ENCODE results near the gene TRAPPC5. TPM values are rescaled to one million over a fixed set of nuclear protein-coding genes. Genes with fewer than 3 reads are reported as not detected.
"Not testable (repeated sequence)": the region's sequence is repeated elsewhere in the genome, so short reads cannot be mapped to it uniquely, and the experiment has no call there.

TRAPPC5 gene
- total and polyA plus RNA-seq, 4 donors: 29.8 to 224 (median 125) TPM

- 92 to 94% methylated on average over 27 of the region's 27 CpGs for WGBS, 2 donors
- Histone ChIP-seq H3K27ac (ENCODE audit: low read depth in 1 of 2, low read length in 1 of 2) (no peak overlapping the region), H3K4me3 (no peak overlapping the region), H3K36me3 (ENCODE audit: control insufficient read depth in 4 of 4, insufficient read depth in 4 of 4, low read length in 4 of 4) (peaks cover 0 to 21% (median 3%) of the 10 kb centered on the region in 4 donors), H3K27me3 (ENCODE audit: control insufficient read depth in 3 of 3, insufficient read depth in 3 of 3, low read length in 2 of 3) (no peaks in the 10 kb centered on the region), H3K4me1 (ENCODE audit: control insufficient read depth in 5 of 5, insufficient read depth in 5 of 5, low read length in 5 of 5) (peaks cover 0 to 12% (median 0%) of the 10 kb centered on the region in 5 donors), H3K9me3 (ENCODE audit: control insufficient read depth in 4 of 4, insufficient read depth in 3 of 4, low read length in 3 of 4) (peaks cover 0 to 2% (median 0%) of the 10 kb centered on the region in 4 donors), H3K9ac (ENCODE audit: insufficient read depth in 1 of 2, low read length in 2 of 2) (no peak overlapping the region)
- ATAC-seq (ENCODE audit: insufficient read depth, low FRiP score) (no peak), DNase-seq (no peak)
- TF ChIP-seq, protein P1, sequence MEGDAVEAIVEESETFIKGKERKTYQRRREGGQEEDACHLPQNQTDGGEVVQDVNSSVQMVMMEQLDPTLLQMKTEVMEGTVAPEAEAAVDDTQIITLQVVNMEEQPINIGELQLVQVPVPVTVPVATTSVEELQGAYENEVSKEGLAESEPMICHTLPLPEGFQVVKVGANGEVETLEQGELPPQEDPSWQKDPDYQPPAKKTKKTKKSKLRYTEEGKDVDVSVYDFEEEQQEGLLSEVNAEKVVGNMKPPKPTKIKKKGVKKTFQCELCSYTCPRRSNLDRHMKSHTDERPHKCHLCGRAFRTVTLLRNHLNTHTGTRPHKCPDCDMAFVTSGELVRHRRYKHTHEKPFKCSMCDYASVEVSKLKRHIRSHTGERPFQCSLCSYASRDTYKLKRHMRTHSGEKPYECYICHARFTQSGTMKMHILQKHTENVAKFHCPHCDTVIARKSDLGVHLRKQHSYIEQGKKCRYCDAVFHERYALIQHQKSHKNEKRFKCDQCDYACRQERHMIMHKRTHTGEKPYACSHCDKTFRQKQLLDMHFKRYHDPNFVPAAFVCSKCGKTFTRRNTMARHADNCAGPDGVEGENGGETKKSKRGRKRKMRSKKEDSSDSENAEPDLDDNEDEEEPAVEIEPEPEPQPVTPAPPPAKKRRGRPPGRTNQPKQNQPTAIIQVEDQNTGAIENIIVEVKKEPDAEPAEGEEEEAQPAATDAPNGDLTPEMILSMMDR (IDR thresholded peaks at IDR 0.05; ENCODE audit: control extremely low read depth, extremely low read depth): no peak
Observed at GRCh38 chr19:7642295-7643030, 38.2 kb upstream of the TRAPPC5 start.

GRCh38 chr19:7643031-7643415 lies 37.6 kb upstream of the TRAPPC5 start:
- DNase-seq (no peak), ATAC-seq (ENCODE audit: insufficient read depth, low FRiP score) (no peak)
- Histone ChIP-seq H3K27me3 (ENCODE audit: control insufficient read depth in 3 of 3, insufficient read depth in 3 of 3, low read length in 2 of 3) (no peaks in the 10 kb centered on the region), H3K36me3 (ENCODE audit: control insufficient read depth in 4 of 4, insufficient read depth in 4 of 4, low read length in 4 of 4) (peaks cover 0 to 24% (median 3%) of the 10 kb centered on the region in 4 donors), H3K9ac (ENCODE audit: insufficient read depth in 1 of 2, low read length in 2 of 2) (no peak overlapping the region), H3K4me3 (no peak overlapping the region), H3K4me1 (ENCODE audit: control insufficient read depth in 5 of 5, insufficient read depth in 5 of 5, low read length in 5 of 5) (peaks cover 0 to 12% (median 0%) of the 10 kb centered on the region in 5 donors), H3K27ac (ENCODE audit: low read depth in 1 of 2, low read length in 1 of 2) (no peak overlapping the region), H3K9me3 (ENCODE audit: control insufficient read depth in 4 of 4, insufficient read depth in 3 of 4, low read length in 3 of 4) (peaks cover 0 to 2% (median 0%) of the 10 kb centered on the region in 4 donors)
- TF ChIP-seq, protein P1 (IDR thresholded peaks at IDR 0.05; ENCODE audit: control extremely low read depth, extremely low read depth): no peak
- WGBS, 2 donors: 93 to 97% methylated on average over 8 of the region's 8 CpGs

- not testable (repeated sequence) for DNase-seq; H3K9ac ChIP-seq (ENCODE audit: insufficient read depth in 1 of 2, low read length in 2 of 2); H3K27me3 ChIP-seq (ENCODE audit: control insufficient read depth in 3 of 3, insufficient read depth in 3 of 3, low read length in 2 of 3); H3K27ac ChIP-seq (ENCODE audit: low read depth in 1 of 2, low read length in 1 of 2); H3K9me3 ChIP-seq (ENCODE audit: control insufficient read depth in 4 of 4, insufficient read depth in 3 of 4, low read length in 3 of 4); ATAC-seq (ENCODE audit: insufficient read depth, low FRiP score); H3K4me3 ChIP-seq
- Histone ChIP-seq H3K36me3 (ENCODE audit: control insufficient read depth in 4 of 4, insufficient read depth in 4 of 4, low read length in 4 of 4) (peaks cover 0 to 24% (median 3%) of the 10 kb centered on the region in 4 donors), H3K4me1 (ENCODE audit: control insufficient read depth in 5 of 5, insufficient read depth in 5 of 5, low read length in 5 of 5) (peaks cover 0 to 12% (median 0%) of the 10 kb centered on the region in 5 donors)
- 67 to 91% methylated on average over 9 to 10 of the region's 10 CpGs for WGBS, 2 donors
Observed at GRCh38 chr19:7643629-7644549, 36.7 kb upstream of the TRAPPC5 start.

- TF ChIP-seq, protein P1 (IDR thresholded peaks at IDR 0.05; ENCODE audit: control extremely low read depth, extremely low read depth): no peak
- H3K4me3 ChIP-seq: no peak overlapping the region
- 95 to 96% methylated on average over 19 to 20 of the region's 20 CpGs for WGBS, 2 donors
Observed at GRCh38 chr19:7644550-7644877, 36.1 kb upstream of the TRAPPC5 start.

More at GRCh38 chr19:7644550-7644877, 36.1 kb upstream of the TRAPPC5 start:
- Histone ChIP-seq H3K27me3 (ENCODE audit: control insufficient read depth in 3 of 3, insufficient read depth in 3 of 3, low read length in 2 of 3) (no peaks in the 10 kb centered on the region), H3K4me1 (ENCODE audit: control insufficient read depth in 5 of 5, insufficient read depth in 5 of 5, low read length in 5 of 5) (peaks cover 0 to 12% (median 0%) of the 10 kb centered on the region in 5 donors), H3K9ac (ENCODE audit: insufficient read depth in 1 of 2, low read length in 2 of 2) (no peak overlapping the region), H3K27ac (ENCODE audit: low read depth in 1 of 2, low read length in 1 of 2) (no peak overlapping the region), H3K36me3 (ENCODE audit: control insufficient read depth in 4 of 4, insufficient read depth in 4 of 4, low read length in 4 of 4) (peaks cover 0 to 24% (median 3%) of the 10 kb centered on the region in 4 donors), H3K9me3 (ENCODE audit: control insufficient read depth in 4 of 4, insufficient read depth in 3 of 4, low read length in 3 of 4) (peaks cover 0 to 2% (median 0%) of the 10 kb centered on the region in 4 donors)
- ATAC-seq (ENCODE audit: insufficient read depth, low FRiP score) (no peak), DNase-seq (no peak)

All from lung (tissue), 12 donors.